PC-9 (cell line): ENCODE measurements around the gene SMIM20.

Source experiments
- EZH2 ChIP-seq: fragments of 200-600 bp; sonication (generic); IDR thresholded peaks from 2 replicates; pipeline ENCODE4 v1.8.0; 2017; ENCODE audit warnings: antibody characterized with exemption, low read depth
- TF ChIP-seq, protein P1 (sequence below): fragments of 200-600 bp; sonication (generic); conservative IDR thresholded peaks from 2 replicates; pipeline ENCODE4 v1.6.1; 2017; ENCODE audit warnings: mixed run types, antibody characterized with exemption, mild to moderate bottlenecking, moderate library complexity

DNA sequence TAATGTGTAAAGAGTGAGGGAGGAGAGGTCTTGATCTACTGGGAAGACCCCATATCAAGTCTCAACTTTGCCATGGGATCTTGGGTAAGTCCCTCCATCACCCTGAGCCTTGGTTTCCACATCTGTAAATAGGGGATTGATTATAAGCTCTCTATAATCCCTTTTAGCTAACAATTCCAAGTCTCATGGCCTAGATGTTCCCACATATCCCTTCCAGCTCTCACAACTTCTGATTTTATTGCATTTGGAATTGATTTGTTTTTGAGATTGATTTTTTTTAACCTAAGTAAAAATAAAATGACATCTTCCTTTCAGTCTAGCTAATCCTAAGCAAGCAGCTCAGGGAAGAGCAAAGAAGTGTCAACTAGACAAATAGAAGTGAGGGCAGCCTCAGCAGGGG is 29.8 kb downstream of the SMIM20 start:
- TF ChIP-seq, protein P1, sequence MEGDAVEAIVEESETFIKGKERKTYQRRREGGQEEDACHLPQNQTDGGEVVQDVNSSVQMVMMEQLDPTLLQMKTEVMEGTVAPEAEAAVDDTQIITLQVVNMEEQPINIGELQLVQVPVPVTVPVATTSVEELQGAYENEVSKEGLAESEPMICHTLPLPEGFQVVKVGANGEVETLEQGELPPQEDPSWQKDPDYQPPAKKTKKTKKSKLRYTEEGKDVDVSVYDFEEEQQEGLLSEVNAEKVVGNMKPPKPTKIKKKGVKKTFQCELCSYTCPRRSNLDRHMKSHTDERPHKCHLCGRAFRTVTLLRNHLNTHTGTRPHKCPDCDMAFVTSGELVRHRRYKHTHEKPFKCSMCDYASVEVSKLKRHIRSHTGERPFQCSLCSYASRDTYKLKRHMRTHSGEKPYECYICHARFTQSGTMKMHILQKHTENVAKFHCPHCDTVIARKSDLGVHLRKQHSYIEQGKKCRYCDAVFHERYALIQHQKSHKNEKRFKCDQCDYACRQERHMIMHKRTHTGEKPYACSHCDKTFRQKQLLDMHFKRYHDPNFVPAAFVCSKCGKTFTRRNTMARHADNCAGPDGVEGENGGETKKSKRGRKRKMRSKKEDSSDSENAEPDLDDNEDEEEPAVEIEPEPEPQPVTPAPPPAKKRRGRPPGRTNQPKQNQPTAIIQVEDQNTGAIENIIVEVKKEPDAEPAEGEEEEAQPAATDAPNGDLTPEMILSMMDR, result no peak
- no peak for TF ChIP-seq EZH2
